Choroid plexus epithelial cell (primary cell): Measurements from ENCODE around the gene EGFL8.

Experiments
- DNase-seq: peaks from one replicate; pipeline ENCODE4 v3.0.0-alpha.2; 2010; ENCODE audit warnings: low read depth
- H3K4me3 ChIP-seq: 2 replicates; pipeline ENCODE4 v1.5.1; 2011; ENCODE audit warnings: low read depth, mild to moderate bottlenecking, control low read depth, low read length, moderate library complexity
- CTCF ChIP-seq: conservative IDR thresholded peaks from 2 replicates; pipeline ENCODE4 v1.5.1; 2011; ENCODE audit warnings: low read depth, mild to moderate bottlenecking, control low read depth, inconsistent platforms, low read length, moderate library complexity

Gene EGFL8

GRCh38 chr6:32156891-32157290 is 7.5 kb upstream of the EGFL8 start:
- no peak overlapping the region for H3K4me3 ChIP-seq
- no peak for TF ChIP-seq CTCF
- no peak for DNase-seq

GRCh38 chr6:32158052-32158451 is 6.3 kb upstream of the EGFL8 start:
- no peak for DNase-seq
- TF ChIP-seq CTCF: no peak
- H3K4me3 ChIP-seq: no peak overlapping the region

- DNase-seq: no peak
- TF ChIP-seq CTCF: no peak
- H3K4me3 ChIP-seq: no peak overlapping the region
These were observed 686 bp upstream of the EGFL8 start for GRCh38 chr6:32163559-32164258.

- no peak for DNase-seq
These were observed 2.1 kb downstream of the EGFL8 start for GRCh38 chr6:32166411-32167061.

GRCh38 chr6:32167154-32167760 is 2.9 kb downstream of the EGFL8 start:
- no peak overlapping the region for H3K4me3 ChIP-seq
- no peak for DNase-seq
- TF ChIP-seq CTCF: no peak

More at GRCh38 chr6:32166411-32167061, 2.1 kb downstream of the EGFL8 start:
- TF ChIP-seq CTCF: peak; percentile 29
- no peak overlapping the region for H3K4me3 ChIP-seq

GRCh38 chr6:32167761-32168262 is 3.4 kb downstream of the EGFL8 start:
- no peak overlapping the region for H3K4me3 ChIP-seq
- no peak for DNase-seq
- no peak for TF ChIP-seq CTCF
